HFFc6 (cell line): ENCODE measurements around the gene SIVA1. TPM values are rescaled to one million over a fixed set of nuclear protein-coding genes. Genes with fewer than 3 reads are reported as not detected.
A peak's percentile ranks its signal among the peaks of the same experiment; 100 is the strongest.

ENCODE experiments used
- DNase-seq: peaks from one replicate; pipeline ENCODE4 v3.0.0-alpha.2; 2018
- H3K27ac Mint-ChIP-seq: 2 replicates; pipeline ENCODE4 v1.8.0; 2020; ENCODE audit warnings: mild to moderate bottlenecking, mixed read lengths
- H3K27me3 Mint-ChIP-seq: 2 replicates; pipeline ENCODE4 v1.8.0; 2021; ENCODE audit warnings: mild to moderate bottlenecking, moderate library complexity, mixed read lengths; ENCODE audit not compliant: insufficient read depth
- H3K36me3 Mint-ChIP-seq: 2 replicates; pipeline ENCODE4 v1.8.0; 2021; ENCODE audit warnings: low read depth, mixed read lengths
- H3K4me1 Mint-ChIP-seq: 2 replicates; pipeline ENCODE4 v1.8.0; 2020; ENCODE audit warnings: low read depth, mixed read lengths
- H3K4me3 Mint-ChIP-seq: 2 replicates; pipeline ENCODE4 v1.8.0; 2020; ENCODE audit warnings: mild to moderate bottlenecking, moderate library complexity, mixed read lengths
- H3K9me3 Mint-ChIP-seq: 2 replicates; pipeline ENCODE4 v1.8.0; 2020; ENCODE audit warnings: mild to moderate bottlenecking, mixed read lengths
- total RNA-seq, 6 experiments: library from RNA; stranded (reverse); fragmentation: NEBNext Ultra II Directional; extraction: Animal tissue kit (Norgen Biotek cat#: 25700); gene quantifications; 2 replicates in 1 of 6; 3 replicates in 5 of 6; pipeline ENCODE4 v1.2.3, GENCODE V29; 2021
- TF ChIP-seq, protein P1 (sequence below): fragments of 200-600 bp; sonication (generic); IDR thresholded peaks from 2 replicates; pipeline ENCODE4 v1.5.0; 2021; ENCODE audit warnings: antibody characterized with exemption, mild to moderate bottlenecking

The SIVA1 gene
- total RNA-seq, 6 experiments from 2014 or later: 78.3 to 95.8 (median 82.5) TPM

DNA sequence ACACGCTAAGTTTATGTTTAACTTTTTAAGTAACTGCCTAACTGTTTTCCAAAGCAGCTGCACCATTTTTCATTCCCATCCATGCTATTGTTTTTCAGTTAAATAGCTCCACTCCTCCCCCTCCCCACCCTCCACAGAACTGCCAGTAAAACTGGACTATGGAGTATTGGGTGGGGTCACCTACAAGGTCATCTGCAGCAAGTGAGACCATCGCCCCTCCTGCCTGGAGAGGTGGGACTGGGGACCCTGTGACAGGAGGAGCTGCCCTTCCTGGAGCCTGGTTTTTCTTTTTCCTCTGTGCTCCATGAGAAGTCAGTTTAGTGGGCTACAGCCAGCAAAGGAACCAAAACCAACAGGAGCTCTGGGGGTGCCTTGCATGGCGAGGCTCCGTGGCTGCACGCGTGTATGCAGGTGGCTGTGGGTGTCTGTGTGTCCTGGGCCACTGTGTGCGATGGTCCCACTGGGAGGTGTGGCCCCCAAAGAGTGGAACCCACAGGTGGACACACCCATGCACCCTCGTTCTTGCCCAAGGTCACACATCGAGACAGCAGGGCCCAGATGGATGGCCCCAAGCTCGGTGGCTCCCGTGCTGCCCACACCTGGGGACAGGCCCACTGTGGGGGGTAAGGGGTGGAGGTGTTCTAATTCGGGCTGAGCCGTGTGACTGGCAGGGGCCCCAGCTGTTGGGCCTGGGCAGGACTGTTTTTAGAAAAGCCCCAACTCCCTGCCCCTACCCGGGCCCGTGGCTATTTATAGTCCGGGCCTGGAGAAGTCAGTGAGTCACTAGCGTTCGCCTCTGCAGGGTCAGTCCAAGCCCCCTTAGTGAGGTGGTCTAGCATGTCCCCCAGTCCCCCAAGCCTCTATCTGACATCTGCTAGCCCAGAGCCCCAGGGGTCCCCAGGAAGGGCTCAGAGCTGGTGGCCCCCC lies 31.2 kb upstream of the SIVA1 start:
- H3K9me3 Mint-ChIP-seq: no peaks in the 10 kb centered on the region
- peaks cover 13% of the 10 kb centered on the region for H3K4me1 Mint-ChIP-seq
- DNase-seq: no peak
- peaks cover 15% of the 10 kb centered on the region for H3K27me3 Mint-ChIP-seq
- peaks cover 14% of the 10 kb centered on the region for H3K36me3 Mint-ChIP-seq
- no peak overlapping the region for H3K27ac Mint-ChIP-seq
- TF ChIP-seq, protein P1, sequence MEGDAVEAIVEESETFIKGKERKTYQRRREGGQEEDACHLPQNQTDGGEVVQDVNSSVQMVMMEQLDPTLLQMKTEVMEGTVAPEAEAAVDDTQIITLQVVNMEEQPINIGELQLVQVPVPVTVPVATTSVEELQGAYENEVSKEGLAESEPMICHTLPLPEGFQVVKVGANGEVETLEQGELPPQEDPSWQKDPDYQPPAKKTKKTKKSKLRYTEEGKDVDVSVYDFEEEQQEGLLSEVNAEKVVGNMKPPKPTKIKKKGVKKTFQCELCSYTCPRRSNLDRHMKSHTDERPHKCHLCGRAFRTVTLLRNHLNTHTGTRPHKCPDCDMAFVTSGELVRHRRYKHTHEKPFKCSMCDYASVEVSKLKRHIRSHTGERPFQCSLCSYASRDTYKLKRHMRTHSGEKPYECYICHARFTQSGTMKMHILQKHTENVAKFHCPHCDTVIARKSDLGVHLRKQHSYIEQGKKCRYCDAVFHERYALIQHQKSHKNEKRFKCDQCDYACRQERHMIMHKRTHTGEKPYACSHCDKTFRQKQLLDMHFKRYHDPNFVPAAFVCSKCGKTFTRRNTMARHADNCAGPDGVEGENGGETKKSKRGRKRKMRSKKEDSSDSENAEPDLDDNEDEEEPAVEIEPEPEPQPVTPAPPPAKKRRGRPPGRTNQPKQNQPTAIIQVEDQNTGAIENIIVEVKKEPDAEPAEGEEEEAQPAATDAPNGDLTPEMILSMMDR: no peak
- no peak overlapping the region for H3K4me3 Mint-ChIP-seq

DNA sequence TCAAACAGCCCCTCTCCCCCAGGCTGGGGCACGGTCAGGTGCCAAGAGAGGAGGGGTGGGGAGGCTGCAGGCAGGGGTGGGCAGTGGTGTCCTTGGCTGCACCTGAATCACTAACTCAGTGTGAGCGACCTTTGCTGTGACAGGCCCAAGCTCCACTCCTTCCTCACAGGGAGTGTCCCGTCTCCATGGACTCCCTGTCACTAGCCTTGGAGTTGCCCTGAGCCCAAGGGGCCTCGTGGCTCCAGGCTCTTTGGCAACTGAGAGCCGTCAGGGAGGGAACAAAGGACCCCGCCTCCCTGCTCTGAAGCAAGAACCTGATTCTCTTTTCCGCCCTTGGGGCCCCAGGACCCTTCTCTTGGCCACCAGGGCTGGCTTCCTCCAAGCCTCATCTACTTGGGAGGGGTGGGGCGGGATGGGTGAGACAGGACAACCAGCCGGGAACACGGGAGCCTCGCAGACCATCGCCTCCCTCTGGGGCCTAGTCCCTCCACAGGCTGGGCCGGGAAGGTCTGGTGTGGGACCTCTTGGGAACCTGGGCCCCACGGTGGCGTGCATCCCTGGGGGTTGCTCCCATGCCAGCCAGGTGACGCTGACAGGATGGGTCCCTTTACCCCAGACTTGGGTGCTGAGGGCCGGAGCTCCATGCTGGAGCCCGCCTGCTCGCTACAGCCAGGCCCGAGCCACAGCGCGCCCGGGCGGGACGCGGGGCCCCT lies 29.9 kb upstream of the SIVA1 start:
- TF ChIP-seq, protein P1: no peak
- Mint-ChIP-seq H3K4me3 (no peak overlapping the region), H3K4me1 (peaks cover 13% of the 10 kb centered on the region), H3K9me3 (no peaks in the 10 kb centered on the region), H3K36me3 (peaks cover 6% of the 10 kb centered on the region), H3K27me3 (peaks cover 13% of the 10 kb centered on the region), H3K27ac (no peak overlapping the region)
- DNase-seq: no peak

DNA sequence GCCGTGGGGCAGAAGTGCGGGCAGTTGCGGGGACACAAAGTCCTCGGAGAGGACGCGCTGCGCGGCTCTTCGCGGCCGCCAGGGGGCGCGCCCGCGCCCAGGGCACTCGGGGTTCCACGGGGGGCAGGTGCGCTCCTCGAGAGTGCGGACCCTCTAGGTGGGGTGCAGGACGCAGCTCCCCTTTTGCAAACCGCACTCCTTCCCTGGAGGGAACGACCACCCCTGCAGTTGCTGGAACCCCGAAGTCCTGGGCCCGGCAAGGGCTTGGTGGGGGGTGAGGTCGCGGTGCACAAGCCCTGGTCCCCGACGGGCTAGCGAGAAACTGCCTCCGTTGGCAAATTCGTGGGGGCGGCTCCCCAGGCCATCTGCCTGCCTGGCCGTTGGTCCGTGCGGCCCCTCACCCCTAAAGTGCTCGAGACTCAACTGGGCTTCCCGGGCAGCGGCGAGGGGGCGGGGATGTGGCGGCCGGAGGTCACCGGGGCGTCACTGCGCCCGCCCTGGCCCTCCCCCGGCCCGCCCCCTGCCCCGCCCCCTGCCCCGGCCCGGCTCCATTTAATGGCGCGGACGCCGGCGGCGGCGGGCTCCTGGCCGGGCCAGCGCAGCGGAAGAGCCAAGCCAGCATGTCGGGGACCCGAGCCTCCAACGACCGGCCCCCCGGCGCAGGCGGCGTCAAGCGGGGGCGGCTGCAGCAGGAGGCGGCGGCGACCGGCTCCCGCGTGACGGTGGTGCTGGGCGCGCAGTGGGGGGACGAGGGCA lies 29.1 kb upstream of the SIVA1 start, which contains the start of gene ADSS1:
Gene ADSS1, plus strand, starts transcription at position 579 of the 756 bp plus-strand sequence. Its CDS starts 42 bp downstream, at position 621.
- no peak within 1 kb of the TSS for H3K27ac Mint-ChIP-seq
- peaks cover 20% of the 10 kb centered on the region for H3K27me3 Mint-ChIP-seq
- H3K4me3 Mint-ChIP-seq: peak within 1 kb of the TSS; percentile 57
- DNase-seq: no peak
- TF ChIP-seq, protein P1: peak; percentile 99
- H3K4me1 Mint-ChIP-seq: peaks cover 13% of the 10 kb centered on the region
- H3K36me3 Mint-ChIP-seq: peaks cover 6% of the 10 kb centered on the region
- H3K9me3 Mint-ChIP-seq: peaks cover 2% of the 10 kb centered on the region

DNA sequence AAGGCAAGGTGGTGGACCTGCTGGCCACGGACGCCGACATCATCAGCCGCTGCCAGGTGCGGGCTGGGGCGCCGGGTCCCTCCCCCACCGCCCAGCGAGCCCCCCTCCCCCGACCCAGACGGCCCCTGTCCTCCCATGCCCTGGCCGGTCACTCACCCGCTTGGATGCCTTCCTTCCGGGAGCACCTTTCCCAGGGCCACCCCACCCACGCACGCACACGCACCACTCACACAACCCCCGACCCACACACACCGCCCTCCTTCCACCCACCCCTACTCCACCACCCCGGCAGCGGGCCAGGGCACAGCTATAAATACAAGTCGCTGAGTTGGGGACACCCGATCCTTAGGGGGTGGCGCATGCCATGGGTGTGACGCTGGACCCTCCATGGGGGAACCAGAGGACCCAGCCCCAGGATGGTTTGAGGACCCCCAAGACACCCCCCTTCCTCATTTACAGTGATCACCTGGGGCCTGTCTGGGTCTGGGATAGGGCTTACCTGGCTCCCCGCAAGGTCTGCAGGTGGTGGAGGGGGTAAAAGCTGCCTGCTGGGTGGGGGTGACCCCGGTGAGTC lies 28.5 kb upstream of the SIVA1 start:
- no peak overlapping the region for H3K27ac Mint-ChIP-seq
- peaks cover 25% of the 10 kb centered on the region for H3K27me3 Mint-ChIP-seq
- H3K36me3 Mint-ChIP-seq: peaks cover 6% of the 10 kb centered on the region
- H3K9me3 Mint-ChIP-seq: peaks cover 7% of the 10 kb centered on the region
- no peak for DNase-seq
- peak overlapping the region; percentile 57 for H3K4me3 Mint-ChIP-seq
- H3K4me1 Mint-ChIP-seq: peaks cover 13% of the 10 kb centered on the region
- TF ChIP-seq, protein P1: no peak
